Astrocyte (in vitro differentiated cells and primary cell): Measurements from ENCODE around the gene CYP3A7. TPM values are rescaled to one million over a fixed set of nuclear protein-coding genes. Genes with fewer than 3 reads are reported as not detected.

ENCODE experiments used
- DNase-seq: peaks from one replicate; pipeline ENCODE4 v3.0.0-alpha.2; 2010; ENCODE audit warnings: low read depth
- FAIRE-seq: peaks from 2 replicates; lab custom pipeline; 2011; peaks lifted over from hg19 to GRCh38; lab: Jason Lieb, UNC
- H2AFZ ChIP-seq: 2 replicates; pipeline ENCODE4 v1.6.0; 2012; ENCODE audit warnings: low read depth, low read length, inconsistent platforms
- H3K27ac ChIP-seq: 2 replicates; pipeline ENCODE4 v1.5.1; 2011; ENCODE audit warnings: low read depth, low read length, inconsistent platforms
- H3K27me3 ChIP-seq: 2 replicates; pipeline ENCODE4 v1.6.0; 2011; ENCODE audit warnings: low read length, inconsistent platforms; ENCODE audit not compliant: insufficient read depth
- H3K36me3 ChIP-seq: 2 replicates; pipeline ENCODE4 v1.5.1; 2011; ENCODE audit warnings: low read length, inconsistent platforms; ENCODE audit not compliant: insufficient read depth
- H3K4me1 ChIP-seq: 2 replicates; pipeline ENCODE4 v1.5.1; 2011; ENCODE audit warnings: low read length, inconsistent platforms; ENCODE audit not compliant: insufficient read depth
- H3K4me2 ChIP-seq: 2 replicates; pipeline ENCODE4 v1.6.0; 2012; ENCODE audit warnings: low read length, inconsistent platforms
- H3K4me3 ChIP-seq: 2 replicates; pipeline ENCODE4 v1.5.1; 2011; ENCODE audit warnings: low read depth, mild to moderate bottlenecking, low read length, inconsistent platforms; ENCODE audit not compliant: insufficient read depth
- H3K79me2 ChIP-seq: 2 replicates; pipeline ENCODE4 v1.6.0; 2012; ENCODE audit warnings: mild to moderate bottlenecking, low read length, inconsistent platforms; ENCODE audit not compliant: insufficient read depth
- H3K9ac ChIP-seq: 2 replicates; pipeline ENCODE4 v1.6.0; 2012; ENCODE audit warnings: mild to moderate bottlenecking, low read length, inconsistent platforms
- H3K9me3 ChIP-seq: 2 replicates; pipeline ENCODE4 v1.5.1; 2012; ENCODE audit warnings: low read depth, mild to moderate bottlenecking, low read length, inconsistent platforms; ENCODE audit not compliant: insufficient read depth
- H4K20me1 ChIP-seq: 2 replicates; pipeline ENCODE4 v1.6.0; 2012; ENCODE audit warnings: low read length, inconsistent platforms; ENCODE audit not compliant: insufficient read depth
- H3K27ac Mint-ChIP-seq: one replicate; pipeline ENCODE4 v1.8.0; 2021; ENCODE audit warnings: mild to moderate bottlenecking, mixed read lengths; ENCODE audit not compliant: unreplicated experiment
- H3K27me3 Mint-ChIP-seq: one replicate; pipeline ENCODE4 v1.8.0; 2021; ENCODE audit warnings: low read depth, mixed read lengths; ENCODE audit not compliant: unreplicated experiment
- H3K36me3 Mint-ChIP-seq: one replicate; pipeline ENCODE4 v1.8.0; 2021; ENCODE audit warnings: low read depth, mixed read lengths; ENCODE audit not compliant: unreplicated experiment
- H3K4me1 Mint-ChIP-seq: one replicate; pipeline ENCODE4 v1.8.0; 2021; ENCODE audit warnings: low read depth, mixed read lengths; ENCODE audit not compliant: unreplicated experiment
- H3K4me3 Mint-ChIP-seq: one replicate; pipeline ENCODE4 v1.8.0; 2021; ENCODE audit warnings: mild to moderate bottlenecking, moderate library complexity, mixed read lengths; ENCODE audit not compliant: unreplicated experiment
- H3K9me3 Mint-ChIP-seq: one replicate; pipeline ENCODE4 v1.8.0; 2021; ENCODE audit warnings: mild to moderate bottlenecking, mixed read lengths; ENCODE audit not compliant: unreplicated experiment
- CTCF ChIP-seq: IDR thresholded peaks from 2 replicates; pipeline ENCODE4 v1.5.1; 2011; ENCODE audit warnings: low read depth, mild to moderate bottlenecking, inconsistent platforms, low read length, moderate library complexity; ENCODE audit not compliant: insufficient read depth
- EZH2 ChIP-seq: IDR thresholded peaks from 2 replicates; pipeline ENCODE4 v1.6.1; 2012; ENCODE audit warnings: mild to moderate bottlenecking, low read length, inconsistent platforms; ENCODE audit not compliant: insufficient read depth
- total RNA-seq: library from RNA; stranded (reverse); gene quantifications from 2 replicates; pipeline ENCODE4 v1.2.1, GENCODE V29; 2021

CYP3A7 gene
- total RNA-seq, 1 donor from 2014 or later: not detected

GRCh38 chr7:99713995-99714570 is 20.9 kb downstream of the CYP3A7 start:
- H3K9me3 ChIP-seq: no peaks in the 10 kb centered on the region
- FAIRE-seq: no peak

GRCh38 chr7:99709838-99710578 is 25.0 kb downstream of the CYP3A7 start:
- Histone ChIP-seq H3K9me3 (peaks cover 14% of the 10 kb centered on the region), H3K4me3 (no peak overlapping the region), H3K79me2 (no peaks in the 10 kb centered on the region), H3K27me3 (no peaks in the 10 kb centered on the region), H3K4me2 (no peak overlapping the region), H3K9ac (no peak overlapping the region), H4K20me1 (no peaks in the 10 kb centered on the region), H3K27ac (no peak overlapping the region), H3K4me1 (no peaks in the 10 kb centered on the region), H3K36me3 (no peaks in the 10 kb centered on the region), H2AFZ (no peak overlapping the region)
- Mint-ChIP-seq H3K9me3 (no peaks in the 10 kb centered on the region), H3K4me1 (no peaks in the 10 kb centered on the region), H3K36me3 (no peaks in the 10 kb centered on the region), H3K27ac (no peak overlapping the region), H3K4me3 (no peak overlapping the region), H3K27me3 (peaks cover 2% of the 10 kb centered on the region)
- DNase-seq (no peak), FAIRE-seq (no peak)
- TF ChIP-seq EZH2: no peak
- TF ChIP-seq CTCF: no peak

More at GRCh38 chr7:99713995-99714570, 20.9 kb downstream of the CYP3A7 start:
- no peak for TF ChIP-seq CTCF
- no peak for TF ChIP-seq EZH2
- Histone ChIP-seq H3K4me2 (no peak overlapping the region), H3K79me2 (no peaks in the 10 kb centered on the region), H2AFZ (no peak overlapping the region), H3K4me1 (no peaks in the 10 kb centered on the region), H3K27ac (no peak overlapping the region), H3K27me3 (no peaks in the 10 kb centered on the region), H4K20me1 (no peaks in the 10 kb centered on the region), H3K9ac (no peak overlapping the region), H3K36me3 (no peaks in the 10 kb centered on the region), H3K4me3 (no peak overlapping the region)
- no peaks in the 10 kb centered on the region for H3K36me3 Mint-ChIP-seq
- H3K9me3 Mint-ChIP-seq: no peaks in the 10 kb centered on the region
- H3K27me3 Mint-ChIP-seq: peaks cover 2% of the 10 kb centered on the region
- no peaks in the 10 kb centered on the region for H3K4me1 Mint-ChIP-seq
- no peak for DNase-seq
- no peak overlapping the region for H3K4me3 Mint-ChIP-seq
- H3K27ac Mint-ChIP-seq: no peak overlapping the region

GRCh38 chr7:99709260-99709659 is 25.7 kb downstream of the CYP3A7 start:
- H3K9me3 Mint-ChIP-seq: no peaks in the 10 kb centered on the region

More at GRCh38 chr7:99709260-99709659, 25.7 kb downstream of the CYP3A7 start:
- no peak overlapping the region for H3K27ac ChIP-seq
- Mint-ChIP-seq H3K27me3 (peaks cover 2% of the 10 kb centered on the region), H3K36me3 (no peaks in the 10 kb centered on the region), H3K4me1 (no peaks in the 10 kb centered on the region), H3K27ac (no peak overlapping the region), H3K4me3 (no peak overlapping the region)
- TF ChIP-seq EZH2 (no peak), CTCF (no peak)
- no peak overlapping the region for H3K4me2 ChIP-seq
- no peak overlapping the region for H3K4me3 ChIP-seq
- no peak overlapping the region for H2AFZ ChIP-seq
- no peaks in the 10 kb centered on the region for H3K79me2 ChIP-seq
- FAIRE-seq: no peak
- DNase-seq: no peak
- H3K9ac ChIP-seq: no peak overlapping the region
- H3K9me3 ChIP-seq: peaks cover 14% of the 10 kb centered on the region
- no peaks in the 10 kb centered on the region for H3K27me3 ChIP-seq
- H3K36me3 ChIP-seq: no peaks in the 10 kb centered on the region
- H4K20me1 ChIP-seq: no peaks in the 10 kb centered on the region
- no peaks in the 10 kb centered on the region for H3K4me1 ChIP-seq
